Osteocyte (in vitro differentiated cells): ENCODE measurements around the gene CPO. TPM values are rescaled to one million over a fixed set of nuclear protein-coding genes. Genes with fewer than 3 reads are reported as not detected.

Source experiments
- DNase-seq: peaks from one replicate; pipeline ENCODE4 v3.0.0; 2021; ENCODE audit warnings: mixed read lengths; ENCODE audit not compliant: unreplicated experiment; ENCODE audit errors: extremely low spot score
- H3K27ac Mint-ChIP-seq: one replicate; pipeline ENCODE4 v1.8.0; 2021; ENCODE audit warnings: mild to moderate bottlenecking, mixed read lengths; ENCODE audit not compliant: unreplicated experiment
- H3K27me3 Mint-ChIP-seq: one replicate; pipeline ENCODE4 v1.8.0; 2021; ENCODE audit warnings: mixed read lengths; ENCODE audit not compliant: unreplicated experiment
- H3K36me3 Mint-ChIP-seq: one replicate; pipeline ENCODE4 v1.8.0; 2021; ENCODE audit warnings: mixed read lengths; ENCODE audit not compliant: unreplicated experiment
- H3K4me1 Mint-ChIP-seq: one replicate; pipeline ENCODE4 v1.8.0; 2021; ENCODE audit warnings: mixed read lengths; ENCODE audit not compliant: unreplicated experiment
- H3K4me3 Mint-ChIP-seq: one replicate; pipeline ENCODE4 v1.8.0; 2021; ENCODE audit warnings: mild to moderate bottlenecking, moderate library complexity, mixed read lengths; ENCODE audit not compliant: unreplicated experiment
- H3K9me3 Mint-ChIP-seq: one replicate; pipeline ENCODE4 v1.8.0; 2021; ENCODE audit warnings: mixed read lengths; ENCODE audit not compliant: unreplicated experiment
- total RNA-seq: library from RNA; stranded (reverse); gene quantifications from 2 replicates; pipeline ENCODE4 v1.2.1, GENCODE V29; 2021
- TF ChIP-seq, protein P1 (sequence below): fragments of 200-600 bp; sonication (generic); IDR thresholded peaks from 2 replicates; pipeline ENCODE4 v1.5.0; 2021; ENCODE audit warnings: antibody characterized with exemption, mild to moderate bottlenecking, moderate library complexity

CPO gene
- total RNA-seq, 1 donor from 2014 or later = not detected

DNA sequence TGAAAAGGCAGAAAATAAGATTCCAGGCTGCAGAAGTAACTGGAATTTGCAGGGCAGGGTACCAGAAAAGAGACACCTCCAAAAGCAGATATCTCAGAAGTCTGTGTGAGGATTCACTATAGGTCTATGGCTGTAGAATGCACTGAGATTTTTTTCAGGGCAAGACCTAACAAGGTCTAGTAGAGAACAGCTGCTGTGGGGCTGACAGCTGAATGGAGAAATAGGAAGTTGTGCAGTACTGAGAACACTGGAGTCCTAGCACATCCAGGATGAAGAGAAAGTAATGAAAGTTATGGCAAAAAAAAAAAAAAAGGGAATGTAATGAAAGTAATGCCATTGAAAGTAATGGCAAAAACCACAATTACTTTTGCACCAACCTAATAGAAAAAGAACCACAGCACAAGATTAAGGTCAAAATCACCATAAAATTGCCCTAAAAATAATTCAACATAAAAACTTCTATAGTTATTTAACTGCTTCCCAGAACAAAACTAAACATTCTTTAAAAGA is 57.3 kb downstream of the CPO start:
- Mint-ChIP-seq H3K27me3 (no peaks in the 10 kb centered on the region), H3K27ac (no peak overlapping the region), H3K9me3 (peaks cover 13% of the 10 kb centered on the region), H3K4me1 (no peaks in the 10 kb centered on the region), H3K36me3 (peaks cover 2% of the 10 kb centered on the region), H3K4me3 (no peak overlapping the region)
- no peak for DNase-seq
- TF ChIP-seq, protein P1, sequence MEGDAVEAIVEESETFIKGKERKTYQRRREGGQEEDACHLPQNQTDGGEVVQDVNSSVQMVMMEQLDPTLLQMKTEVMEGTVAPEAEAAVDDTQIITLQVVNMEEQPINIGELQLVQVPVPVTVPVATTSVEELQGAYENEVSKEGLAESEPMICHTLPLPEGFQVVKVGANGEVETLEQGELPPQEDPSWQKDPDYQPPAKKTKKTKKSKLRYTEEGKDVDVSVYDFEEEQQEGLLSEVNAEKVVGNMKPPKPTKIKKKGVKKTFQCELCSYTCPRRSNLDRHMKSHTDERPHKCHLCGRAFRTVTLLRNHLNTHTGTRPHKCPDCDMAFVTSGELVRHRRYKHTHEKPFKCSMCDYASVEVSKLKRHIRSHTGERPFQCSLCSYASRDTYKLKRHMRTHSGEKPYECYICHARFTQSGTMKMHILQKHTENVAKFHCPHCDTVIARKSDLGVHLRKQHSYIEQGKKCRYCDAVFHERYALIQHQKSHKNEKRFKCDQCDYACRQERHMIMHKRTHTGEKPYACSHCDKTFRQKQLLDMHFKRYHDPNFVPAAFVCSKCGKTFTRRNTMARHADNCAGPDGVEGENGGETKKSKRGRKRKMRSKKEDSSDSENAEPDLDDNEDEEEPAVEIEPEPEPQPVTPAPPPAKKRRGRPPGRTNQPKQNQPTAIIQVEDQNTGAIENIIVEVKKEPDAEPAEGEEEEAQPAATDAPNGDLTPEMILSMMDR = no peak

DNA sequence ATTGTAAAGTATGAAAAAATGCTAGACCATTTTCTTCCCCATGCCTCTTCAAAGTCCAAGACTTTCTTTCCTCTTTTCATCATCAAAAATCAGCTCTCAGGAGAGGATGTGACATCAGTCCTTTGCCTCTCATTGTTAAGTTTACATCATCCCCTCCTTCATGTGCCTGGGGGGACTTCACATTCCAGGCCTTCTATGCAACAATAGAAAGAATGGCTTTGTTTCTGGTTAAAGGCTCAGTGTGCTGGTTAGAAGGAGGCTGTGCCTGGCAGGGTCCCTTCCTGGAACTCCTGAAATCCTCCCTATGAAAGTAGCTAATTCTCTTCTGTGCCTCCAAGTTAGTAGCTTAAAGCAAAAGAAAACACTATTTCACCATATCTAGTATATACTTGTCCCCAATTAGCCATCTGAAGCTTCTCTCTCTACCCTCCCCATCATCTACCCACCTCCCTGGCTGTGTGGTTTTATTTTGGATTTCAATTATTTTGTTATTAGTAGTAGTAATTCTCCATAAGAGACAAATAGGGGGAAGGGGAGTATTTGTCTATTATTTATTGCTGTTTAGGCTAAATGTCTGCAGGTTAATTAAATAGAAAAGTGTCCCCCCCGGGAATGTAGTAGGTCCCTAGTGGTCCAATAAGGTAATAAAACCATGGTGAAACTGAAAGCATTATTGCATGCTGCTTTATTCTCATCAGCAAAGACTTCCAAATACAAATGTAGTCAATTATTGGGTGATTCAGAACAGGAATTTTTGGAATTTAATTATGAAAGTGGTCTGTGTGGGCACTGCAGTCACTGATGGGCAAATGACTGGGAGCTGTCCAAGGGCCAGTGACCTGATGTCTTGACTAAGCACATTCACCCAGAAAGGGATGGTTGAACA is 69.0 kb downstream of the CPO start:
- Mint-ChIP-seq H3K4me3 (no peak overlapping the region), H3K27me3 (no peaks in the 10 kb centered on the region), H3K4me1 (peaks cover 14% of the 10 kb centered on the region), H3K27ac (peak overlapping the region; percentile 24), H3K9me3 (no peaks in the 10 kb centered on the region), H3K36me3 (no peaks in the 10 kb centered on the region)
- DNase-seq = no peak
- TF ChIP-seq, protein P1 = peak; percentile 35

DNA sequence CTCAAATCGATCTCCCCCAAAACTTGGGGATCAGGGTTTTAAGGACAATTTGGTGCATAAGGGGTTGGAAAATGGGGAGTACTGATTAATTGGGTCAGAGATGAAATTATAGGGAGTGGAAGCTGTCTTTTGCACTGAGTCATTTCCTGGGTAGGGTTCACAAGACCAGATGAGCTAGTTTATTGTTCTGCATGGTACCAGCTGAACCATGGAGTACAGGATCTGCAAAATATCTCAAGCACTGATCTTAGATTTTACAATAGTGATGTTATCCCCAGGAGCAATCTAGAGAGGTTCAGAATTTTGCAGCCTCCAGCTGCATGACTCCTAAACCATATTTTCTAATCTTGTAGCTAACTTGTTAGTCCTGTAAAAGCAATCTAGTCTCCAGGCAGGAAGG is 73.1 kb downstream of the CPO start:
- Mint-ChIP-seq H3K4me1 (peaks cover 23% of the 10 kb centered on the region), H3K9me3 (no peaks in the 10 kb centered on the region), H3K4me3 (no peak overlapping the region), H3K27ac (no peak overlapping the region), H3K27me3 (no peaks in the 10 kb centered on the region), H3K36me3 (no peaks in the 10 kb centered on the region)
- DNase-seq = no peak
- TF ChIP-seq, protein P1 = no peak

DNA sequence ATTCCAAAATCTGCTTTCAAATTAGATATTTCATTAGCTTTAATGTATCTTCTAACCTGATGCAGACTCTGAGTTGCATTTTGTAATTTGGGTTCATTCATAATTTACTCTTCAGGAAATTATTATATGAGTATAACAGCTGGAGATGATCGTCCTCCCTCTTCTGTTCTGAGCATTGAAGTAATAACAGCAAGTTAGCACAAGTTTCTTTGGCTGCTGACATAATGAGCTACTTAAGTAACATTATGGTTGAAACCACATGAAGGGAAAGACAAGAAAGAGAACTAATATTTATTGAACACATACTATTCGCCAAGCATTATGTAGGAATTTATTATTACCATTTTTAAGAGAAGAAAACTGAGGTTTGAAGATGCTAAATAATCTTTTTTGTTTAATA is 75.1 kb downstream of the CPO start:
- Mint-ChIP-seq H3K9me3 (no peaks in the 10 kb centered on the region), H3K4me1 (peaks cover 16% of the 10 kb centered on the region), H3K36me3 (no peaks in the 10 kb centered on the region), H3K27ac (no peak overlapping the region), H3K27me3 (no peaks in the 10 kb centered on the region), H3K4me3 (no peak overlapping the region)
- no peak for DNase-seq
- TF ChIP-seq, protein P1 = no peak

DNA sequence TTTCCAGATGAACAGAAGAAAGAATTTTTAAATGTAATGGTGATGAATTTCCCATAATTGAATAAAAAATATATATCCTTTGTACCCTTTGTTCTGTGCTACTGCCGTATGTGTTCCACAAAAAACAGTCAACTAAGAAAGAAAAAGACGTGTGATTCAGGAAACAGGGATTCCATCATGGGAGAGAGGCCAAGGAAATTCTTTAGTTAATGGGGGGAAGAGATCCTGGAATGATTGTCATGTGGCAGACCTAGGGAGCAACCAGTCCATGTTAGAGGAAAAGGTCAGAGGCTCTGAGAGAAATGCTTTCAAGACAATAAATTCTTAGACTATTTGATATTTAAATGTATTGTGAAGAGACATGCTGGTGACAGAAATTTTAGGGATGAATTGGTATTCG is 76.6 kb downstream of the CPO start:
- Mint-ChIP-seq H3K4me3 (no peak overlapping the region), H3K27me3 (no peaks in the 10 kb centered on the region), H3K9me3 (no peaks in the 10 kb centered on the region), H3K36me3 (no peaks in the 10 kb centered on the region), H3K27ac (peak overlapping the region; percentile 11), H3K4me1 (peaks cover 16% of the 10 kb centered on the region)
- DNase-seq = no peak
- TF ChIP-seq, protein P1 = no peak
